GM21423 (cell line): Measurements from ENCODE around the gene PTPRB.

Experiments
- ATAC-seq: cut with Tn5 transposase; IDR thresholded peaks from one replicate; pipeline ENCODE4 v1.9.1; 2021; ENCODE audit warnings: mild to moderate bottlenecking, moderate library complexity; ENCODE audit not compliant: unreplicated experiment

The PTPRB gene

GRCh38 chr12:70598467-70599193 lies 38.6 kb downstream of the PTPRB start:
- ATAC-seq = no peak

GRCh38 chr12:70592664-70593063 lies 44.6 kb downstream of the PTPRB start:
- no peak for ATAC-seq

GRCh38 chr12:70590549-70591226 lies 46.5 kb downstream of the PTPRB start:
- ATAC-seq = no peak

- ATAC-seq = peak; percentile 87
These were observed 47.2 kb downstream of the PTPRB start for GRCh38 chr12:70590051-70590450.

GRCh38 chr12:70584332-70584731 lies 52.9 kb downstream of the PTPRB start:
- no peak for ATAC-seq

- no peak for ATAC-seq
These were observed 54.0 kb downstream of the PTPRB start for GRCh38 chr12:70583251-70583650.

GRCh38 chr12:70581208-70581607 lies 56.0 kb downstream of the PTPRB start:
- ATAC-seq = no peak

- peak; percentile 15 for ATAC-seq
These were observed 60.0 kb downstream of the PTPRB start for GRCh38 chr12:70577283-70577634.

GRCh38 chr12:70576341-70577282 lies 60.6 kb downstream of the PTPRB start:
- ATAC-seq = peak; percentile 75

GRCh38 chr12:70571705-70572268 lies 65.4 kb downstream of the PTPRB start:
- no peak for ATAC-seq

- no peak for ATAC-seq
These were observed 66.2 kb downstream of the PTPRB start for GRCh38 chr12:70571029-70571428.

GRCh38 chr12:70561550-70561949 lies 75.7 kb downstream of the PTPRB start:
- ATAC-seq = no peak

GRCh38 chr12:70560671-70561070 lies 76.6 kb downstream of the PTPRB start:
- ATAC-seq = no peak

- ATAC-seq = no peak
These were observed 77.8 kb downstream of the PTPRB start for GRCh38 chr12:70559390-70559789.

- ATAC-seq = no peak
These were observed 79.5 kb downstream of the PTPRB start for GRCh38 chr12:70557583-70558191.

- ATAC-seq = no peak
These were observed 80.9 kb downstream of the PTPRB start for GRCh38 chr12:70556179-70556869.

- no peak for ATAC-seq
These were observed 82.1 kb downstream of the PTPRB start for GRCh38 chr12:70555081-70555480.

GRCh38 chr12:70553391-70553859 lies 83.8 kb downstream of the PTPRB start:
- no peak for ATAC-seq

- ATAC-seq = no peak
These were observed 85.5 kb downstream of the PTPRB start for GRCh38 chr12:70551731-70552130.

- ATAC-seq = no peak
These were observed 87.0 kb downstream of the PTPRB start for GRCh38 chr12:70550180-70550577.
